OCI-LY3 (cell line): ENCODE measurements around the gene ARL2BP.

ENCODE experiments used
- H2AFZ ChIP-seq: fragments of 200-600, 300-600 bp; shearing (Covaris generic); 2 replicates; pipeline ENCODE4 v1.6.0; 2014; ENCODE audit warnings: antibody characterized with exemption, low read depth, low read length
- H3K27ac ChIP-seq: fragments of 200-600, 300-600 bp; sonication (generic); 2 replicates; pipeline ENCODE4 v1.5.1; 2014; ENCODE audit warnings: mild to moderate bottlenecking, low read length, moderate library complexity, mixed read lengths
- H3K27me3 ChIP-seq: fragments of 200-600, 300-600 bp; sonication (generic); 2 replicates; pipeline ENCODE4 v1.6.1; 2014; ENCODE audit warnings: low read depth, low read length, mixed read lengths
- H3K36me3 ChIP-seq: fragments of 200-600, 300-600 bp; sonication (generic); replicated peaks from 2 replicates; pipeline ENCODE3; 2014; ENCODE audit warnings: low read depth, low read length, mixed read lengths
- H3K4me1 ChIP-seq: fragments of 300-600, 200-600 bp; sonication (generic); 2 replicates; pipeline ENCODE4 v1.6.1; 2014; ENCODE audit warnings: low read length, mixed read lengths
- H3K4me2 ChIP-seq: fragments of 200-600, 300-600 bp; sonication (generic); 2 replicates; pipeline ENCODE4 v1.6.1; 2014; ENCODE audit warnings: low read length, mixed read lengths
- H3K4me3 ChIP-seq: fragments of 300-600, 200-600 bp; sonication (generic); 2 replicates; pipeline ENCODE4 v1.5.1; 2014; ENCODE audit warnings: antibody characterized with exemption, mild to moderate bottlenecking, low read length, moderate library complexity
- H3K79me2 ChIP-seq: fragments of 300-600, 200-600 bp; shearing (Covaris generic); 2 replicates; pipeline ENCODE4 v1.6.1; 2014; ENCODE audit warnings: mild to moderate bottlenecking, low read length, mixed read lengths
- H3K9ac ChIP-seq: fragments of 300-600, 200-600 bp; shearing (Covaris generic); 2 replicates; pipeline ENCODE4 v1.6.0; 2014; ENCODE audit warnings: mild to moderate bottlenecking, low read length, moderate library complexity
- H3K9me3 ChIP-seq: fragments of 200-600, 300-600 bp; shearing (Covaris generic); 2 replicates; pipeline ENCODE4 v1.6.1; 2014; ENCODE audit warnings: low read length, mixed read lengths; ENCODE audit not compliant: insufficient read depth
- H4K20me1 ChIP-seq: fragments of 200-600, 300-600 bp; sonication (generic); 2 replicates; pipeline ENCODE4 v1.6.1; 2016; ENCODE audit warnings: low read length, mixed read lengths; ENCODE audit not compliant: insufficient read depth
- CTCF ChIP-seq: fragments of 200-600, 300-600 bp; sonication (generic); IDR thresholded peaks from 2 replicates; pipeline ENCODE4 v1.5.1; 2014; ENCODE audit warnings: antibody characterized with exemption, low read length, low read depth
- EZH2phosphoT487 ChIP-seq: fragments of 200-600 bp; shearing (Covaris generic); IDR thresholded peaks from 2 replicates; pipeline ENCODE4 v1.6.1; 2018; ENCODE audit warnings: antibody characterized with exemption, mixed run types, low read depth

ARL2BP gene

GRCh38 chr16:57236022-57236350 is 9.1 kb upstream of the ARL2BP start:
- H3K4me2 ChIP-seq, result no peak overlapping the region
- TF ChIP-seq CTCF (no peak), EZH2phosphoT487 (no peak)
- H2AFZ ChIP-seq, result no peak overlapping the region
- H3K27me3 ChIP-seq, result no peaks in the 10 kb centered on the region
- H3K9me3 ChIP-seq, result no peaks in the 10 kb centered on the region
- no peak overlapping the region for H3K4me3 ChIP-seq
- no peak overlapping the region for H3K27ac ChIP-seq
- no peaks in the 10 kb centered on the region for H3K79me2 ChIP-seq
- H3K36me3 ChIP-seq, result peaks cover 53% of the 10 kb centered on the region
- no peak overlapping the region for H3K9ac ChIP-seq
- no peaks in the 10 kb centered on the region for H4K20me1 ChIP-seq
- peaks cover 16% of the 10 kb centered on the region for H3K4me1 ChIP-seq

- H3K27me3 ChIP-seq, result no peaks in the 10 kb centered on the region
- H3K36me3 ChIP-seq, result peaks cover 33% of the 10 kb centered on the region
These were observed 6.4 kb upstream of the ARL2BP start for GRCh38 chr16:57238682-57239081.

GRCh38 chr16:57239107-57239506 is 6.0 kb upstream of the ARL2BP start:
- no peak overlapping the region for H3K27ac ChIP-seq
- H3K27me3 ChIP-seq, result no peaks in the 10 kb centered on the region
- no peak overlapping the region for H2AFZ ChIP-seq
- H3K4me2 ChIP-seq, result no peak overlapping the region
- H3K4me1 ChIP-seq, result peaks cover 23% of the 10 kb centered on the region
- H3K79me2 ChIP-seq, result no peaks in the 10 kb centered on the region
- H3K36me3 ChIP-seq, result peaks cover 30% of the 10 kb centered on the region
- TF ChIP-seq CTCF (no peak), EZH2phosphoT487 (no peak)
- H3K9ac ChIP-seq, result no peak overlapping the region
- H3K9me3 ChIP-seq, result no peaks in the 10 kb centered on the region
- no peaks in the 10 kb centered on the region for H4K20me1 ChIP-seq
- no peak overlapping the region for H3K4me3 ChIP-seq

More at GRCh38 chr16:57238682-57239081, 6.4 kb upstream of the ARL2BP start:
- Histone ChIP-seq H3K4me3 (no peak overlapping the region), H3K27ac (no peak overlapping the region), H3K79me2 (no peaks in the 10 kb centered on the region), H2AFZ (no peak overlapping the region), H3K9me3 (no peaks in the 10 kb centered on the region), H3K9ac (no peak overlapping the region), H3K4me1 (peaks cover 23% of the 10 kb centered on the region), H3K4me2 (no peak overlapping the region), H4K20me1 (no peaks in the 10 kb centered on the region)
- TF ChIP-seq CTCF (no peak), EZH2phosphoT487 (no peak)

- no peaks in the 10 kb centered on the region for H3K9me3 ChIP-seq
- H3K79me2 ChIP-seq, result no peaks in the 10 kb centered on the region
- H3K4me3 ChIP-seq, result peak overlapping the region; percentile 11; the same call in 1 of the 2 replicates
- peak overlapping the region; percentile 47 for H3K27ac ChIP-seq
- peaks cover 21% of the 10 kb centered on the region for H3K4me1 ChIP-seq
- H3K36me3 ChIP-seq, result peaks cover 16% of the 10 kb centered on the region
- H2AFZ ChIP-seq, result no peak overlapping the region
- 0 out of 2 replicates have a peak overlapping the region, but pooled peaks have one; percentile 6 for H3K9ac ChIP-seq
- H4K20me1 ChIP-seq, result no peaks in the 10 kb centered on the region
- H3K27me3 ChIP-seq, result no peaks in the 10 kb centered on the region
- H3K4me2 ChIP-seq, result peak overlapping the region; percentile 55
- TF ChIP-seq CTCF (no peak), EZH2phosphoT487 (no peak)
These were observed 4.2 kb upstream of the ARL2BP start for GRCh38 chr16:57240851-57241250.
